BLaER1 (cell line): ENCODE data around the gene CAST.

ENCODE experiments used
- H3K27ac ChIP-seq: shearing (Covaris generic); formaldehyde crosslinking; 2 replicates; pipeline ENCODE4 v1.8.1; 2022
- H3K27me3 ChIP-seq: shearing (Covaris generic); formaldehyde crosslinking; 2 replicates; pipeline ENCODE4 v1.8.1; 2022
- H3K36me3 ChIP-seq: shearing (Covaris generic); formaldehyde crosslinking; 2 replicates; pipeline ENCODE4 v1.8.1; 2022
- H3K4me1 ChIP-seq: shearing (Covaris generic); formaldehyde crosslinking; 2 replicates; pipeline ENCODE4 v1.8.1; 2022
- H3K4me2 ChIP-seq: shearing (Covaris generic); formaldehyde crosslinking; 2 replicates; pipeline ENCODE4 v1.8.1; 2022
- H3K4me3 ChIP-seq: shearing (Covaris generic); formaldehyde crosslinking; 2 replicates; pipeline ENCODE4 v1.8.1; 2022
- H3K9ac ChIP-seq: shearing (Covaris generic); formaldehyde crosslinking; 2 replicates; pipeline ENCODE4 v1.8.1; 2022
- H3K9me3 ChIP-seq: shearing (Covaris generic); formaldehyde crosslinking; 2 replicates; pipeline ENCODE4 v1.8.1; 2022
- H4K20me1 ChIP-seq: shearing (Covaris generic); formaldehyde crosslinking; 2 replicates; pipeline ENCODE4 v1.8.1; 2022
- Cebpa-rat ChIP-seq: shearing (Covaris generic); IDR thresholded peaks from 2 replicates; pipeline ENCODE4 v1.8.1; 2022

The CAST gene

GRCh38 chr5:96663608-96664007, 1.4 kb downstream of the CAST start:
- no peak for TF ChIP-seq Cebpa-rat
- Histone ChIP-seq H3K27ac (no peak overlapping the region), H3K4me2 (peak overlapping the region; percentile 91), H3K27me3 (no peaks in the 10 kb centered on the region), H4K20me1 (peaks cover 55% of the 10 kb centered on the region), H3K4me1 (peaks cover 23% of the 10 kb centered on the region), H3K4me3 (peak overlapping the region; percentile 92), H3K9me3 (no peaks in the 10 kb centered on the region), H3K9ac (no peak overlapping the region), H3K36me3 (no peaks in the 10 kb centered on the region)

GRCh38 chr5:96664669-96665068, 2.5 kb downstream of the CAST start:
- H3K4me2 ChIP-seq, result no peak overlapping the region
- peaks cover 65% of the 10 kb centered on the region for H4K20me1 ChIP-seq
- TF ChIP-seq Cebpa-rat, result no peak
- H3K36me3 ChIP-seq, result peaks cover 2% of the 10 kb centered on the region; the same call in 1 of the 2 replicates
- H3K27ac ChIP-seq, result no peak overlapping the region
- no peak overlapping the region for H3K9ac ChIP-seq
- peaks cover 22% of the 10 kb centered on the region for H3K4me1 ChIP-seq
- H3K9me3 ChIP-seq, result no peaks in the 10 kb centered on the region
- H3K27me3 ChIP-seq, result no peaks in the 10 kb centered on the region
- H3K4me3 ChIP-seq, result no peak overlapping the region

- no peak overlapping the region for H3K4me3 ChIP-seq
- no peaks in the 10 kb centered on the region for H3K27me3 ChIP-seq
- peaks cover 87% of the 10 kb centered on the region for H4K20me1 ChIP-seq
Measured at GRCh38 chr5:96668725-96669124, 6.5 kb downstream of the CAST start.

GRCh38 chr5:96669909-96670308, 7.7 kb downstream of the CAST start:
- Histone ChIP-seq H3K9ac (no peak overlapping the region), H3K9me3 (no peaks in the 10 kb centered on the region), H4K20me1 (peaks cover 78% of the 10 kb centered on the region), H3K4me3 (no peak overlapping the region), H3K27ac (no peak overlapping the region), H3K27me3 (no peaks in the 10 kb centered on the region), H3K4me1 (no peaks in the 10 kb centered on the region), H3K36me3 (peaks cover 5% of the 10 kb centered on the region), H3K4me2 (no peak overlapping the region)
- TF ChIP-seq Cebpa-rat, result no peak

More at GRCh38 chr5:96668725-96669124, 6.5 kb downstream of the CAST start:
- no peak overlapping the region for H3K27ac ChIP-seq
- H3K4me1 ChIP-seq, result peaks cover under 1% of the 10 kb centered on the region; the same call in 1 of the 2 replicates
- no peak overlapping the region for H3K4me2 ChIP-seq
- no peak for TF ChIP-seq Cebpa-rat
- H3K36me3 ChIP-seq, result peaks cover 5% of the 10 kb centered on the region
- no peaks in the 10 kb centered on the region for H3K9me3 ChIP-seq
- H3K9ac ChIP-seq, result no peak overlapping the region

GRCh38 chr5:96671441-96671840, 9.3 kb downstream of the CAST start:
- Histone ChIP-seq H3K9ac (no peak overlapping the region), H3K27ac (no peak overlapping the region), H3K4me1 (no peaks in the 10 kb centered on the region), H3K36me3 (peaks cover 5% of the 10 kb centered on the region), H3K4me3 (no peak overlapping the region), H3K9me3 (no peaks in the 10 kb centered on the region), H3K27me3 (no peaks in the 10 kb centered on the region), H3K4me2 (no peak overlapping the region), H4K20me1 (peaks cover 68% of the 10 kb centered on the region)
- TF ChIP-seq Cebpa-rat, result no peak

- Histone ChIP-seq H3K4me2 (no peak overlapping the region), H4K20me1 (peaks cover 52% of the 10 kb centered on the region)
Measured at GRCh38 chr5:96673127-96673526, 11.0 kb downstream of the CAST start.

GRCh38 chr5:96675882-96676281, 13.7 kb downstream of the CAST start:
- no peak overlapping the region for H3K27ac ChIP-seq
- H3K9me3 ChIP-seq, result no peaks in the 10 kb centered on the region
- no peaks in the 10 kb centered on the region for H3K4me1 ChIP-seq
- H3K9ac ChIP-seq, result no peak overlapping the region
- no peak for TF ChIP-seq Cebpa-rat
- H3K4me2 ChIP-seq, result no peak overlapping the region
- H3K4me3 ChIP-seq, result no peak overlapping the region
- H3K27me3 ChIP-seq, result no peaks in the 10 kb centered on the region
- peaks cover 13% of the 10 kb centered on the region for H3K36me3 ChIP-seq
- peaks cover 32% of the 10 kb centered on the region for H4K20me1 ChIP-seq

More at GRCh38 chr5:96673127-96673526, 11.0 kb downstream of the CAST start:
- Histone ChIP-seq H3K4me1 (no peaks in the 10 kb centered on the region), H3K4me3 (no peak overlapping the region), H3K27ac (no peak overlapping the region), H3K36me3 (peaks cover 9% of the 10 kb centered on the region), H3K9ac (no peak overlapping the region), H3K9me3 (no peaks in the 10 kb centered on the region), H3K27me3 (no peaks in the 10 kb centered on the region)
- no peak for TF ChIP-seq Cebpa-rat

GRCh38 chr5:96677496-96677895, 15.3 kb downstream of the CAST start:
- peaks cover 22% of the 10 kb centered on the region; the same call in 1 of the 2 replicates for H4K20me1 ChIP-seq
- H3K36me3 ChIP-seq, result peaks cover 13% of the 10 kb centered on the region; the same call in 1 of the 2 replicates
- no peak overlapping the region for H3K4me3 ChIP-seq
- H3K9me3 ChIP-seq, result no peaks in the 10 kb centered on the region
- TF ChIP-seq Cebpa-rat, result no peak
- no peak overlapping the region for H3K9ac ChIP-seq
- no peak overlapping the region for H3K27ac ChIP-seq
- no peak overlapping the region for H3K4me2 ChIP-seq
- H3K4me1 ChIP-seq, result no peaks in the 10 kb centered on the region
- H3K27me3 ChIP-seq, result no peaks in the 10 kb centered on the region

- Histone ChIP-seq H3K27me3 (no peaks in the 10 kb centered on the region), H3K27ac (no peak overlapping the region), H3K36me3 (peaks cover 16% of the 10 kb centered on the region; the same call in 1 of the 2 replicates)
Measured at GRCh38 chr5:96679293-96679692, 17.1 kb downstream of the CAST start.

GRCh38 chr5:96680759-96681470, 18.7 kb downstream of the CAST start:
- Histone ChIP-seq H3K9ac (no peak overlapping the region), H3K4me2 (no peak overlapping the region), H3K27ac (no peak overlapping the region), H3K4me3 (no peak overlapping the region), H3K9me3 (no peaks in the 10 kb centered on the region), H3K36me3 (peaks cover 21% of the 10 kb centered on the region), H3K27me3 (no peaks in the 10 kb centered on the region), H3K4me1 (no peaks in the 10 kb centered on the region), H4K20me1 (peaks cover 14% of the 10 kb centered on the region; the same call in 1 of the 2 replicates)
- no peak for TF ChIP-seq Cebpa-rat

More at GRCh38 chr5:96679293-96679692, 17.1 kb downstream of the CAST start:
- Histone ChIP-seq H3K9me3 (no peaks in the 10 kb centered on the region), H3K4me2 (no peak overlapping the region), H3K4me3 (no peak overlapping the region), H3K9ac (no peak overlapping the region), H3K4me1 (no peaks in the 10 kb centered on the region), H4K20me1 (peaks cover 19% of the 10 kb centered on the region; the same call in 1 of the 2 replicates)
- no peak for TF ChIP-seq Cebpa-rat
